Stimulated activated CD4-positive, alpha-beta T cell treated with anti-CD3 and anti-CD28 coated beads, Interleukin-15, amount 100 ng/mL, for 48 hours (primary cell): ENCODE measurements around the gene MRPS23.
"Not testable (repeated sequence)": the region's sequence is repeated elsewhere in the genome, so short reads cannot be mapped to it uniquely, and the experiment has no call there.

Source experiments
- DNase-seq, 2 donors: peaks; one replicate each; pipeline ENCODE4 v3.0.0-alpha.2; 2020; ENCODE audit warnings: low read depth in 2 of 2

MRPS23 gene

DNA sequence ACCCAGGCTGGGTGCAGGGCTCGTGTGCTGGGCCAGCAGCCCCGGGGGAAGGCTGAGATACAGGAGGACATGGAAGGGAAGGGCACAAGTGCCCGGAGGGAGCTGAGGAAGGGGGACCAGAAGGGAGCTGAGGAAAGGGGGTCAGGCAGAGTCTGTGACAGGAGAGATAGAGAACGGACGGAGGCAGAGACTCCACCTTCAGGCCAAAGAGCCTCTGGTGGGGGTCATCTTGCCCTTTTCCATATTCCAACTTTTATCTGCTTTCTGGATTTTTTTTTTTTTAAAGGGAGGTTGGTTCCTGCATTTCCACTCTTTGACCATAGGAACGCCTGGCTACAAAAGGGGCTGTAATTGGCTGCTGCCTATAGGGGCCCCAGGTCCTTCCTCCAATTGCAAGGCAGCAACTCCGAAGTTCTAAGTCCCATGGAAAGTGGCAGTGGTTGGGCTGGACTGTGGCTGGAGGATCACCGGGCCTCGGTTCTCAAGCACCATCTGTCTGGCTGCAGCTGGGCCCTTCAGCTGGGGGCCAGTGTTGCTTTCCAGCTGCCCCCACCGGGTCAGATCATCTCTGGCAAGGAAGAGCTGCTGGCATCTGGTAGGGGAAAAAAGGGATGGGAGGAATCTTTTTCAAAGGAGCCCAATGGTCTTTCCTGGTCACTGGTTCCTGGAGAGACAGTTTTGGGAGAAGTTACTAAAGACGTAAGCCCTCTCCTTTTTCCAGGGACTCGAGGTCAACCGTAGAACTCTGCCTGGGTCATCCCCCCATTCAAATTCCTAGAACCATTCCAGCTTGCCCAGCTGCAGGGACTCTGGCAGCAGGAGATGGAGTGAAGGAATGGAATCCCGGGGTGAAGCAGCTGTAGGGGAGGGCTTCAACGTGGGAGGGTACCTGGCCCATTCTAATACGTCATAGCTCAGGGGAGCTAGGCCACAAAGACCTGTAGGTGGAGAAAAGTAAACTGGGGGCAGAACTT is 13.1 kb upstream of the MRPS23 start:
- DNase-seq = no peak

- no peak for DNase-seq
Observed at GRCh38 chr17:57861790-57862693, 12.2 kb upstream of the MRPS23 start.

GRCh38 chr17:57861000-57861789 is 11.4 kb upstream of the MRPS23 start:
- DNase-seq = no peak

GRCh38 chr17:57860414-57860999 is 10.7 kb upstream of the MRPS23 start:
- DNase-seq = no peak

GRCh38 chr17:57859601-57860413 is 10.0 kb upstream of the MRPS23 start:
- DNase-seq = no peak

DNA sequence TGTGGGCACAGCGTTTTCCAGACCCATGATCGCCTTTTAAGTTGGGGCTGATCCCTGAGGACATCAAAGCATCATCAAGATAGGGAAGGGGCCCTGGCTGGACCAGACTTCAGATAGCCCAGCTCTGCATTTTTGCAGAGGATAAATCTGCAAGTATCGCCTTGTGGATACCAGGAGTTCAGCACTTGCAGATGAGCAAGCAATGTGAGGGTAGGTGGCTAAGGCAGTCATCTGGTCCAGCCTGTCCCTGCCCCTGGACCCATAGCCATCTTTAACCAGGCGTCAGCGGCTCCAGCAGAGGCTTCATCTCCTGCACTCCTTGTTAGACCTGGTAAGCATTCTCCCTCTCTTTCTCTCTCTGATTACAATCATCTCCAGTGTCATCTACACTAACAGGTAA is 9.0 kb upstream of the MRPS23 start:
- no peak for DNase-seq

DNA sequence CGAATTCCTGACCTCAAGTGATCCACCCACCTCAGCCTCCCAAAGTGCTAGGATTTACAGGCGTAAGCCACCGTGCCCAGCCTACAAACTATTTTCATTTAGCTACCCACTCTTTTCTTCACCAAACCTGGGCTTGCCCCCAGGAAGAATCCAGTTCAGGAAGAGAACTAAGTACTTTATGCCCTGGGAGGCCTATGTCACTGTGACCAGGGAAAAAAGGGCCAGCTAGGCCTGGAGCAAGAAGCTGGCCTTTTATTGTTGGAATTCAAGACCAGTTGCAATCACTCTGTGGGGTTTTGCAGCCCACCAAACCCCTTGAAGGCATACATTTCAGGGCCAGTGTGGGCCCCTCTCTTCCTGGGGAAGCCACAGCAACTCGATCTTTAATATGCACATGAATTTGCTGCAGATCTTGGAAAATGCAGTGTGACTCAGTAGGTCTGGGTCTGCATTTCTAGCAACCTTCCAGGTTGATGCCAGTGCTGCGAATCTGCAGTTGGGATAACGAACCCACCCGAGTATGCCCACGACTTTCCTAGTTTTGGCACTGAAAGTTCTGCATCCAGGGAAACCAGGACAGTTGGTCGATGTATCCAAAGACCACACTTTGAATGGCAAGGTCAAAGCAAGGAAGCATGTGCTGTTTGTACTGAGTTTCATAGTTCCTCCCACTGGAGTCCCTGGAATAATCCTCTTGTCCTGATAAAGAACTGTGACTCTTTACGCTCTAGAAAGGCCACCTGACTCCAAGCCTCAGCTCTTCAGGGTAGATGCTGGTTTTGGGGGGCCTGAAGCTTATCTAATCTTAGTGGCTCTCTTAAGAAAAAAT is 7.2 kb upstream of the MRPS23 start:
- no peak for DNase-seq

GRCh38 chr17:57855391-57856035 is 5.7 kb upstream of the MRPS23 start:
- DNase-seq = no peak

- no peak for DNase-seq
Observed at GRCh38 chr17:57853695-57854094, 3.9 kb upstream of the MRPS23 start.

- DNase-seq = no peak
Observed at GRCh38 chr17:57852955-57853328, 3.1 kb upstream of the MRPS23 start.

DNA sequence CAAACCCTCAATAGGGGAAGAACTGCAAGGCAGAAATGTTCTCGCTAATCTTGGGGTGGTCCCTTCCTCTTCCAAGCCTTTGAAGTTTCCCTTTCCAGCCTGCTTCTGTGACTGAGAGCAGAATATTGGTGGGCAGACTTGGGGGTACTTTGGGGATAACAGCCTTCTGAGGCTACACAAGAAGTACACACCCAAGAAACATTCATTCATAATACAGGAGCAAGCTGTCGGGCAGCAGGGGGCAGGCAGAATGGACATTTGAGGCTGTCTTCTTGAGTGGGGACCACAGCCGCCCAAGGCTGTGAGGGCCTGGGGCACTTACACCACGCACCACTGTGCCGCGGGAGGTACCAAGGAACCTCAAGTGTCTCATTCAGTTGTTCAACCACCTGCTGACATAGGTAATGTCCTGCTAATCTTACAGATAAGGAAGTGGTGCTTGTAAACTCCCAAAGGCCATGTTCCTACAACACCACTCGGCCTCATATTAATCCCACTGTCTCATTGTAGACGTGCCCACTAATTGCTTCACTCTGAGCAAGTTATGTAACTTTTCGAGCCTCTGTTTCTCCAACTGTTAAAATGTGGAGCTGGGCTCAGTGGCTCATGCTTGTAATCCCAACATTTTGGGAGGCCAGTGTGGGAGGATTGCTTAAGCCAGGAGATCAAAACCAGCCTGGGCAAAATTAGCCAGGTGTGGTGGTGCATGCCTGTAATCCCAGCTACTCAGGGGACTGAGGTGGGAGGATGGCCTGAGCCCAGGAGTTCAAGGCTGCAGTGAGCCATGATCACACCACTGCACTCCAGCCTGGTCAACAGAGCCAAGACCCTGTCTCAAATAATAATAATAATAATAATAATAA is 2.5 kb upstream of the MRPS23 start:
- no peak for DNase-seq

GRCh38 chr17:57849163-57849873 is 526 bp downstream of the MRPS23 start:
- DNase-seq = no peak

GRCh38 chr17:57846056-57846945 is 3.5 kb downstream of the MRPS23 start:
- DNase-seq = not testable (repeated sequence)

DNA sequence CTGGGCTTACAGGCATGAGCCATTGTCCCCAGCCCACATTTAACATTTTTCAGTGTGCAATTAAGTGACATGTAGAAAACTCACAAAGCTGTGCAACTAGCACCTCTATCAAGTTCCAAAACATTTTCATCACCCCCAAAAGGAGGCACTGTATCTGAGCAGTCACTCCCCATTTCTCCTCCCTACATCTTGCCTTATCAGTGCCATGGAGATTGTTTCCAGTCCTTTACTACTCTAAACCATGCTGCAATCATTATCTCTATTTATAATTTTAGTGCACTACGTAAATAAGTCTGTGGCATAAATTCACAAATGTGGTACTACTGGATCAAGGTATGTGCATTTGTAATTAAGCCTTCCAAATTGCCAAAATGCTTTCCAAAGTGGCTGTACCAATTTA is 7.6 kb downstream of the MRPS23 start:
- DNase-seq = no peak

DNA sequence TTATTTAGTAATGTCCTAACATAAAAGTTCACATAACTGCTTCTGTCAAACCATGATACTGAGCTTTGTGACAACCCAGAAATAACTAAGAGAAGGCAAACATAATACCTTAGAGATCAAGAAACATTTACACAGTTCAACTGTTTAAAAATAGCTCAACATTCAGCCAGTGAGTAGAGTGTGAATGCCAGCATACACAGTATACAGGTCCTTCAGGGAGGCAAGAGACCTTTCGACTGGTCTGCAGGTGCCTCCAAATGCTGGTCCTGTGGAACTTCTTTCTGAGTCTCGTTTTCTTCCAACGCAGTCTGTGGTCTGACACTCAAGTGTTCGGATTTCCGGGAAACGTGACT is 10.3 kb downstream of the MRPS23 start:
- no peak for DNase-seq

DNA sequence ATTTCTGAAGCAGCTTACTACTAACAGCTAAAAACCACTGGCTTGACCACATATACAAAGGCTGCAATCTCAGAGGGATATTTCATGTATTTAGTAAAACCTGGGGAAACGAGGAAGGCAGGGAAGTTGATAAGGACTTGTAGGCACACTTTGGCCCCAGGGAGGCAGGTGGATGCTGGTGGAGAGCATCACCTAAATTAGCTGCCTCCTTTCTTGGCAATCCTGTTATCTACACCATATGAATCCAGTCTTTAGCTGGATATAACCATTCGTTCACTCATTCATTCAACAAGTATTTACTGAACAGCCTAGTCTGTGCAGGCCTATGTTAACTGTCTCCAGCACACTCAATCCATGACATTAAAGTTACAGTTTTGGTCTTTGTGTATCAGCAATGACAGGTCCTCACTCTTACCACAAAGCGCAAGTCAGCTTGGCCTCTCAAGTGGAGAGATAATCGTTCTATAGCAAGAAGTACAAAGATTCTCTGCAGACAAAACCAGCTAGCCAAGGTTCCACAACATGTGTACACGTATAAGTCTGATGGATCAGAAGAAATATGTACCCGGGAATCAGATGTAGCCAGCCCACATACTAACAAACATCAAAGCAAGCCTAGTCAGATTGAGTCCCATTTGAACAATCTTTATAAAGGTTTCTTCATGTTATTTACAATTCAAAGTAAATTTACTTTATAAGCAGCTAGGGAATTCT is 10.8 kb downstream of the MRPS23 start:
- no peak for DNase-seq
